HG02571 (cell line): Measurements from ENCODE around the gene PRAMEF14.
"Not testable (repeated sequence)": the region's sequence is repeated elsewhere in the genome, so short reads cannot be mapped to it uniquely, and the experiment has no call there.

ENCODE experiments used
- ATAC-seq: cut with Tn5 transposase; IDR thresholded peaks from one replicate; pipeline ENCODE4 v1.9.1; 2021; ENCODE audit warnings: mild to moderate bottlenecking, moderate library complexity; ENCODE audit not compliant: unreplicated experiment

PRAMEF14 gene

GRCh38 chr1:13347034-13347433 lies at the start of gene PRAMEF14:
Gene PRAMEF14 (minus strand): TSS chr1:13347134. CDS start chr1:13345314, 1,820 bp downstream.
- ATAC-seq = not testable (repeated sequence)

- not testable (repeated sequence) for ATAC-seq
These were observed 48.4 kb upstream of the PRAMEF14 start for GRCh38 chr1:13395311-13395710.

- not testable (repeated sequence) for ATAC-seq
These were observed 47.8 kb upstream of the PRAMEF14 start for GRCh38 chr1:13394761-13395160.

GRCh38 chr1:13393004-13393403 lies 46.1 kb upstream of the PRAMEF14 start:
- not testable (repeated sequence) for ATAC-seq

GRCh38 chr1:13389332-13389731 lies 42.4 kb upstream of the PRAMEF14 start, which contains the start of gene PRAMEF17:
Gene PRAMEF17 (plus strand): TSS chr1:13389632. CDS start chr1:13389658, 26 bp downstream.
- not testable (repeated sequence) for ATAC-seq

GRCh38 chr1:13380380-13380779 lies 33.4 kb upstream of the PRAMEF14 start:
- ATAC-seq = not testable (repeated sequence)

GRCh38 chr1:13378983-13379382 lies 32.0 kb upstream of the PRAMEF14 start:
- not testable (repeated sequence) for ATAC-seq

- ATAC-seq = not testable (repeated sequence)
These were observed 21.6 kb upstream of the PRAMEF14 start for GRCh38 chr1:13368544-13368943.

- not testable (repeated sequence) for ATAC-seq
These were observed 19.6 kb upstream of the PRAMEF14 start for GRCh38 chr1:13366536-13366935.

GRCh38 chr1:13364928-13365327 lies 18.0 kb upstream of the PRAMEF14 start:
- ATAC-seq = not testable (repeated sequence)

GRCh38 chr1:13362364-13362763 lies 15.4 kb upstream of the PRAMEF14 start:
- not testable (repeated sequence) for ATAC-seq

GRCh38 chr1:13356774-13357173 lies 9.8 kb upstream of the PRAMEF14 start:
- ATAC-seq = not testable (repeated sequence)

- not testable (repeated sequence) for ATAC-seq
These were observed 7.5 kb upstream of the PRAMEF14 start for GRCh38 chr1:13354475-13354874.

GRCh38 chr1:13353476-13353875 lies 6.5 kb upstream of the PRAMEF14 start:
- ATAC-seq = not testable (repeated sequence)

- ATAC-seq = not testable (repeated sequence)
These were observed 4.4 kb downstream of the PRAMEF14 start for GRCh38 chr1:13342496-13342895.

GRCh38 chr1:13315281-13315680 lies 31.7 kb downstream of the PRAMEF14 start, which contains the start of gene PRAMEF15:
Gene PRAMEF15 (plus strand): TSS chr1:13315581. CDS start chr1:13318408, 2,827 bp downstream.
- ATAC-seq = not testable (repeated sequence)

- not testable (repeated sequence) for ATAC-seq
These were observed 43.7 kb downstream of the PRAMEF14 start, which contains the start of gene PRAMEF33 for GRCh38 chr1:13303239-13303638. Gene PRAMEF33 (plus strand): TSS chr1:13303539. CDS start chr1:13305955, 2,416 bp downstream.

GRCh38 chr1:13302197-13302596 lies 44.7 kb downstream of the PRAMEF14 start:
- not testable (repeated sequence) for ATAC-seq

- ATAC-seq = not testable (repeated sequence)
These were observed 48.2 kb downstream of the PRAMEF14 start for GRCh38 chr1:13298699-13299098.

GRCh38 chr1:13297216-13297931 lies 49.6 kb downstream of the PRAMEF14 start:
- not testable (repeated sequence) for ATAC-seq
